Mesenteric fat pad (tissue), 1 donor: ENCODE results near the gene NDUFA1. TPM values are rescaled to one million over a fixed set of nuclear protein-coding genes. Genes with fewer than 3 reads are reported as not detected.
A peak's percentile ranks its signal among the peaks of the same experiment; 100 is the strongest.

Experiments
- DNase-seq: peaks from one replicate; pipeline ENCODE4 v3.0.0-alpha.2; 2020; ENCODE audit warnings: low spot score
- total RNA-seq: library from RNA; stranded (reverse); fragmentation: NEBNext Ultra II Directional; extraction: Animal tissue kit (Norgen Biotek cat#: 25700); gene quantifications from one replicate; pipeline ENCODE4 v1.2.1, GENCODE V29; 2021
- donor health status: DM: yes; HTN: yes; CAD: no.

The NDUFA1 gene
- total RNA-seq, 1 donor from 2014 or later = 88.8 TPM

DNA sequence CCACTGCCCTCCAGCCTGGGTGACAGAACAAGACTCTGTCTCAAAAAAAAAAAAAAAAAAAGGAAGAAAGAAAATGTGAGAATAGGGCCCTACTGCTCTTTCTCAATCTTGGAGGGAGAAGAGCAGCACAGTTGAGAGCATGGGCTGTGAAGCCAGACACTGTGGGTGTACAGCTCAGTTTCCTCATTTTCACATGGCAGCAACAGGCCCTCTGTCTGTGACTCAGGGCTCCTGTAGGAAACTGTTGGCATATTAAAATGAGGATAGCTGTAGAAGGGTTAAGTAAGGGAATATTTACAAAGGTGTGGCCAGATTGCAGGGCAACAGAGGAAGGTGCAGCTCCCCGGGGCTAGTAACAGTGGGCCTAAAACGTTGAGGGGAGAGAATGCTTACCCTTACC is 27.5 kb downstream of the NDUFA1 start:
- DNase-seq = no peak

DNA sequence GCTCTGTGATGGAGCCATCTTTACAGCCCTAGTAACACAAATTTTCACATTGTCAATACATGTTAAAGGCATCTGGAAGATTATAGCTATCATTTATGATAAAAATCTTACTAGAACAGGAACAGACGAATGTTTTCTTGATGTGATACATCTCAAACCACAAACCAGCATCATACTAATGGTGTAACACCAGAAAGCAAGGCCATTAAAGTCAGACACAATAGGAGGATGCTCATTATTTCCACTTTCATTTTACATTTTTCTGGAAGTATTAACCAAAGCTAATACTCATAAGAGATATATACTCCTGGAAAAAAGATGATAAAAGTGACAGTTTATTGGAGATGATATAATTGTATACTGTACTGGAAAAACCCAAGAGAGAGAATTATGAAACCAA is 29.3 kb downstream of the NDUFA1 start:
- no peak for DNase-seq

DNA sequence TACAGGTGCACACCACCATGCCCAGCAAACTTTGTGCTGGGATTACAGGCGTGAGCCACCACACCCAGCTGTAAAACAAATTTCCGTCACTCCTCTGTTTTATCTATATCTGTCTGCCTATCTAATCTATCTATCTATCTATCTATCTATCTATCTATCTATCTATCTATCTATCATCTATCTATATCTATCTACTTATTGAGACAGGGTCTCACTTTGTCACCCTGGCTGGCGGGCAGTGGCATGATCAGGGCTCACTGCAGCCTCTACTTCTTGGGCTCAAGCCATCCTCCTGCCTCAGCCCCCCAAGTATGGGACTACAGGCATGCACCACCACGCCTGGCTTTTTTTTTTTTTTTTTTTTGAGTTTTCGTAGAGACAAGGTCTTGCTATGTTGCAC is 44.7 kb downstream of the NDUFA1 start:
- peak; percentile 22 for DNase-seq

DNA sequence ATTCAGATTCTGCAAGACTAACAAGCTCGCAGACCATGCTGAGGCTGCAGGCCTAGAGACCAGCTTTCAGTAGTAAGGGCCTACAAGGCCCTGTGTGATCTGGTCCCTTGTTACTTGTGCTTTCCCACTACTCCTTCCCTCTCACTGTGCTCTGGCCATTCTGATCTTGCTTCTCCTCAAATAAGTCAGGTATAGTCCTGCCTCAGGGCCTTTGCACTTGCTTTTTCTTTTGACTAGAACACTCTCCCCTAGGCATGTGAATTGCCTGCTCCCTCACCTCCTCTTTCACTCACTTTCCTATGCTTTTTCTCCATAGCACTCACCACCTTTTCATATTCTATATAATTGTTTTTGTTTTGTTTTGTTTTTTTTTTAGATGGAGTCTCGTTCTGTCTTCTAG is 46.2 kb downstream of the NDUFA1 start:
- DNase-seq = peak; percentile 24

DNA sequence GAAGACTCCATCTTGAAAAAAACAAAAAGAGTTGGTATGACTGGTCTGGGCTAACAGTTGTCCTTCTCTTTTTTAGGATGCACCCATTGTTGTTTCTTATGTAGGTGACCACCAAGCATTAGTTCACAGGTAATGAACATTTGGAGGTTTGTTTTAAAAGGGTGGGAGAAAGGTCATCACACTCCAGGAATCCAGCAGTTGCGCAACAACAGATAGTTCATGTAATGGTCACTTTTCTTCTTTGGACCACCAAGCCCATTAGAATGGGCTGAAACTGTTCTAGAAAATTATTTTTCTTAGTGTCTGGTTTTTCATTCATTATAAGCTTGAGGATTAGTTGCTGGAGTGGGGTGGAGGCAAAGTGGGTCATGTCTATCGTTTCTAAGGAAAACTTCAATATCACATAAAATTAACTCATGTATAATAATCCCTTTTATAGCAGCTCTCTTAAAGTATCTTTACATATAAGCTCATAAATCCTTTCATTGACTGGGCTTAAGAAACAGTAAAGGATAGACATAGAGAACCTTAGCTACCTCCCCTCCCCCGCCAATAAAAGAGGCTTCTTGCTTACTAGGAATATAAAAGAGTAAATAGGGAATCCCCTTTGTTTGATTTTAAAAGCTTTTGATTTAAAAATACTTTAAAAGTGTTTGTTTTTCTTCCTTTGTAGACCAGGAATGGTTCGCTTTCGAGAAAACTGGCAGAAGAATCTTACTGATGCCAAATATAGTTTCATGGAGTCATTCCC is 48.4 kb downstream of the NDUFA1 start:
- DNase-seq = no peak

DNA sequence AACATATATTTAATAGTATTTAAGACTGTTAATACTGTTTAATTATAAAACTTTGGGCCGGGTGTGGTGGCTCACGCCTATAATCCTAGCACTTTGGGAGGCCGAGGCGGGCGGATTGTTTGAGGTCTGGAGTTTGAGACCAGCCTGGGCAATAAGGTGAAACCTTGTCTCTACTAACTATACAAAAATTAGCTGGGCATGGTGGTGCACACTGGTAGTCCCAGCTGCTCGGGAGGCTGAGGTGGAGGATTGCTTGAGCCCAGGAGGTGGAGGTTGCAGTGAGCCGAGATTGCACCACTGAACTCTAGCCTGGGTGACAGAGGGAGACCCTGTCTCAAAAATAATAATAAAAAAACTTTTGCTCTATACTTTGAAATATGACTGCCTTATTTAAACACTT is 50.8 kb downstream of the NDUFA1 start:
- peak; percentile 51 for DNase-seq

Other genes starting within 250 kb of the NDUFA1 start
- 16.1 TPM for gene SEPTIN6, start 178.7 kb upstream of the NDUFA1 start, total RNA-seq
- 0.71 TPM for gene SOWAHD, start 113.2 kb upstream of the NDUFA1 start, total RNA-seq
- gene RPL39, start 80.2 kb upstream of the NDUFA1 start, total RNA-seq = 1,220 TPM
- gene UPF3B, start 18.9 kb upstream of the NDUFA1 start, total RNA-seq = 4.8 TPM
- 10.1 TPM for gene RNF113A, start 99 bp upstream of the NDUFA1 start, total RNA-seq
- gene AKAP14, start 24.1 kb downstream of the NDUFA1 start, total RNA-seq = not detected
- 6.1 TPM for gene NKAP, start 71.9 kb downstream of the NDUFA1 start, total RNA-seq
- gene RHOXF2B, start 205.9 kb downstream of the NDUFA1 start, total RNA-seq = not detected
- gene RHOXF1, start 244.1 kb downstream of the NDUFA1 start, total RNA-seq = 1.2 TPM